GM21423 (cell line): ENCODE measurements around the gene ADRA2C.
"Not testable (repeated sequence)": the region's sequence is repeated elsewhere in the genome, so short reads cannot be mapped to it uniquely, and the experiment has no call there.

Experiments
- ATAC-seq: cut with Tn5 transposase; IDR thresholded peaks from one replicate; pipeline ENCODE4 v1.9.1; 2021; ENCODE audit warnings: mild to moderate bottlenecking, moderate library complexity; ENCODE audit not compliant: unreplicated experiment

Gene ADRA2C

GRCh38 chr4:3810111-3810680 lies 44.0 kb downstream of the ADRA2C start:
- no peak for ATAC-seq

GRCh38 chr4:3810796-3811485 lies 44.8 kb downstream of the ADRA2C start:
- ATAC-seq = no peak

GRCh38 chr4:3811621-3812020 lies 45.4 kb downstream of the ADRA2C start:
- ATAC-seq = no peak

- no peak for ATAC-seq
These were observed 46.2 kb downstream of the ADRA2C start for GRCh38 chr4:3812211-3812934.

- ATAC-seq = no peak
These were observed 47.2 kb downstream of the ADRA2C start for GRCh38 chr4:3813151-3814052.

GRCh38 chr4:3814053-3814570 lies 47.9 kb downstream of the ADRA2C start:
- ATAC-seq = no peak

GRCh38 chr4:3814838-3815237 lies 48.7 kb downstream of the ADRA2C start:
- not testable (repeated sequence) for ATAC-seq

GRCh38 chr4:3816256-3816825 lies 50.2 kb downstream of the ADRA2C start:
- no peak for ATAC-seq

- ATAC-seq = no peak
These were observed 51.1 kb downstream of the ADRA2C start for GRCh38 chr4:3816983-3817960.
